Measurements from ENCODE around the gene LRRC41. TPM values are rescaled to one million over a fixed set of nuclear protein-coding genes. Genes with fewer than 3 reads are reported as not detected.

Gene LRRC41
- total and polyA plus RNA-seq, 4 donors, result 21.6 to 63.0 (median 50.3) TPM

DNA sequence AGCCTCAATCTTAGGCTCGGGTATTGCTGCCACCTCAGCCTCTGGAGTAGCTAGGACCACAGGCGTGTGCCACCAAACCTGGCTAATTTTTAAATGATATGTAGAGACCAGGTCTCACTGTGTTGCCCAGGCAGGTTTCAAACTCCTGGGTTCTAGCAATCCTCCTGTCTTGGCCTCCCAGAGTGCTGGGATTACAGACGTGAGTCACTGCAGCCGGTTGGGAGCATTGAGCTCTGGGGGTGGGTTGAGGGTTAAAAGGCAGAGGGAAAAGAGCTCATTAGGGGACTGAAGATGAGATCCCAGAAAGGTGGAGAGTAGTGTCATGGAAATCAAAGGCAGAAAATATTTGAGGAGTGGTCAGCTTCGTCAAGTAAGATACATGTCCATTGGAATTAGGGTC, 48.7 kb downstream of the LRRC41 start:
- Histone ChIP-seq H3K27ac (ENCODE audit: low read depth in 1 of 2, low read length in 1 of 2) (no peak overlapping the region), H3K36me3 (ENCODE audit: control insufficient read depth in 4 of 4, insufficient read depth in 4 of 4, low read length in 4 of 4) (peaks cover 0 to 3% (median 1%) of the 10 kb centered on the region in 4 donors), H3K9ac (ENCODE audit: insufficient read depth in 1 of 2, low read length in 2 of 2) (no peak overlapping the region), H3K27me3 (ENCODE audit: control insufficient read depth in 3 of 3, insufficient read depth in 3 of 3, low read length in 2 of 3) (no peaks in the 10 kb centered on the region), H3K4me3 (no peak overlapping the region), H3K4me1 (ENCODE audit: control insufficient read depth in 5 of 5, insufficient read depth in 5 of 5, low read length in 5 of 5) (no peaks in the 10 kb centered on the region), H3K9me3 (ENCODE audit: control insufficient read depth in 4 of 4, insufficient read depth in 3 of 4, low read length in 3 of 4) (no peaks in the 10 kb centered on the region)
- DNase-seq (no peak), ATAC-seq (ENCODE audit: insufficient read depth, low FRiP score) (no peak)
- TF ChIP-seq, protein P1, sequence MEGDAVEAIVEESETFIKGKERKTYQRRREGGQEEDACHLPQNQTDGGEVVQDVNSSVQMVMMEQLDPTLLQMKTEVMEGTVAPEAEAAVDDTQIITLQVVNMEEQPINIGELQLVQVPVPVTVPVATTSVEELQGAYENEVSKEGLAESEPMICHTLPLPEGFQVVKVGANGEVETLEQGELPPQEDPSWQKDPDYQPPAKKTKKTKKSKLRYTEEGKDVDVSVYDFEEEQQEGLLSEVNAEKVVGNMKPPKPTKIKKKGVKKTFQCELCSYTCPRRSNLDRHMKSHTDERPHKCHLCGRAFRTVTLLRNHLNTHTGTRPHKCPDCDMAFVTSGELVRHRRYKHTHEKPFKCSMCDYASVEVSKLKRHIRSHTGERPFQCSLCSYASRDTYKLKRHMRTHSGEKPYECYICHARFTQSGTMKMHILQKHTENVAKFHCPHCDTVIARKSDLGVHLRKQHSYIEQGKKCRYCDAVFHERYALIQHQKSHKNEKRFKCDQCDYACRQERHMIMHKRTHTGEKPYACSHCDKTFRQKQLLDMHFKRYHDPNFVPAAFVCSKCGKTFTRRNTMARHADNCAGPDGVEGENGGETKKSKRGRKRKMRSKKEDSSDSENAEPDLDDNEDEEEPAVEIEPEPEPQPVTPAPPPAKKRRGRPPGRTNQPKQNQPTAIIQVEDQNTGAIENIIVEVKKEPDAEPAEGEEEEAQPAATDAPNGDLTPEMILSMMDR (IDR thresholded peaks at IDR 0.05; ENCODE audit: control extremely low read depth, extremely low read depth), result no peak
- 96 to 98% methylated on average over 5 of the region's 5 CpGs for WGBS, 2 donors

DNA sequence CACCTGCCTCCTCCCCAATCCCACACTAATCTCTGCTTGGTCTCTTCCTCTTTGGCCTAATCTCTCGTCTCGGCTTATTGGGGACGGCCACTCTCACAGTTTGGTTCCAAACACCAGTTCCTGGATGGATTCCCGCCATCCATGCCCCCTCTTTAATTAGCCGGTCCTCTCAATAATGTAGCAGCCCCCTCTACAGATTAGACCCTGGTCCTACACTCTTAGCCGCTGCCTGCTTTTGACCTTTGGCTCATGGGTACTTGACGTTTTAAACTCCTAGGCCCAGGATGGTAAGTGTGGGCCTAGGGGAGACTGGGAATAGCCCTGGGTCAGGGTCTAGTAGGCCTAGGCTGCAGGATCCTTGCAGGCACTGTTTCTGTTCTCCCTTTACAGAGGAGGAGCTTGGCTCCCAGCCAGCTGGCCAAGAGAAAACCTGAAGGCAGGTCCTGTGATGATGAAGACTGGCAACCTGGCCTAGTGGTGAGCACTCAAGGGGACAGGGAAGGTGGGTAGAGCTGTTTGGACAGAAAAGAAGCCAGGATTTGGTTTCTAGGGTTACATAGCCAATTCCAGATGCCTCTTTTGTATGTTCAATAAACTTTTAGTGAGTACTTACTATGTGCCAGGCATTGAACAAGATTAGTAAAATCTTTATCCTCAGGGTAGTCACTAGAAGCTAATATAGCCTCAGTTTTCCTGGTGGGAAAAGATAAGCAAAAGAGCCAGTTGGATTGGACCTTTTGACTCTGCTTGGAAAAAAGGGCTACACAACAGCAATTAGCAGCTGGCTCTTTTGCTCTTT, 55.1 kb downstream of the LRRC41 start:
- no peaks in the 10 kb centered on the region for H3K9me3 ChIP-seq (ENCODE audit: control insufficient read depth in 4 of 4, insufficient read depth in 3 of 4, low read length in 3 of 4)
- H3K4me1 ChIP-seq (ENCODE audit: control insufficient read depth in 5 of 5, insufficient read depth in 5 of 5, low read length in 5 of 5), result peaks cover 0 to 17% (median 4%) of the 10 kb centered on the region in 5 donors
- TF ChIP-seq, protein P1 (IDR thresholded peaks at IDR 0.05; ENCODE audit: control extremely low read depth, extremely low read depth), result no peak
- ATAC-seq (ENCODE audit: insufficient read depth, low FRiP score), result no peak
- no peak overlapping the region for H3K27ac ChIP-seq (ENCODE audit: low read depth in 1 of 2, low read length in 1 of 2)
- no peak overlapping the region for H3K4me3 ChIP-seq
- DNase-seq, result peak; percentile 25 to 36 (median 34)
- no peaks in the 10 kb centered on the region for H3K27me3 ChIP-seq (ENCODE audit: control insufficient read depth in 3 of 3, insufficient read depth in 3 of 3, low read length in 2 of 3)
- whole genome bisulfite sequencing, 2 donors, result 5 to 6% methylated on average over 7 of the region's 7 CpGs
- H3K9ac ChIP-seq (ENCODE audit: insufficient read depth in 1 of 2, low read length in 2 of 2), result peak overlapping the region; percentile 26 to 47
- H3K36me3 ChIP-seq (ENCODE audit: control insufficient read depth in 4 of 4, insufficient read depth in 4 of 4, low read length in 4 of 4), result peaks cover 0 to 3% (median 0%) of the 10 kb centered on the region in 4 donors

DNA sequence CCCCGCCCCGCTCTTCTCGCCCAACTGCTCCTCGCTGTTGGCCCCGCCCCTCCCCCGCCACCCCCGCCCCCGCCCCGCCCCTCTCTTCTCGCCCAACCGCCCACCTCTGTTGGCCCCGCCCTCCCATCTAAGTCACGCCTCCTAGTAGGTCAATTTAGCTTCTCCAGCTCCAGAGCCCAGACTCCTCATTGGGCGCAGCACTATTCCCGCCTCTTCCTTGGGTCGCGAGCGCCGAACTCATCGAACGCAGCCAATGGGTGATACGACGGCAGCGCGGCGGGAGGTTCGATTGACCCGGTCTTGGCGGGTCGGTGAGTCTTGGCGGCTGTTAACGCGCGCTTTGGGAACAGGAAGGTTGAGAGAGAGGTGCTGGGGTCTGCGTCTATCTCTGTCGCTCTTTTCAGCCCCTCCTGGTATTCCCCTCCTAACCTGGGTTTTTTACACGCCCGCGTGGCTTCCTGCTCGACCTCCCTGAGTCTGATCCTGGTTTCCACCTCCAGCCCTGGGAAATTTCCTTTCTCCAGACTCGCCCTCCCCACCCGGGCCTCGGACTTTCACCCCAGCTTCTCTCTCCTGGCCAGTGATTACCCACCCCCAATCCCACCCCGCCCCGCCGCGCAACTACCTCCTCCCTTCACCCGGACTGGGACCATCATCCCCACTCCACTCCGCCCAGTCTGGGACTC, 55.8 kb downstream of the LRRC41 start, which contains the start of gene RAD54L:
Gene RAD54L (plus strand): TSS at position 328 of the 686 bp plus-strand sequence. CDS start 643 bp downstream, outside the sequence.
- TF ChIP-seq, protein P1 (IDR thresholded peaks at IDR 0.05; ENCODE audit: control extremely low read depth, extremely low read depth), result no peak
- Histone ChIP-seq H3K9ac (ENCODE audit: insufficient read depth in 1 of 2, low read length in 2 of 2) (peak within 1 kb of the TSS; percentile 77 to 91), H3K27me3 (ENCODE audit: control insufficient read depth in 3 of 3, insufficient read depth in 3 of 3, low read length in 2 of 3) (no peaks in the 10 kb centered on the region), H3K4me1 (ENCODE audit: control insufficient read depth in 5 of 5, insufficient read depth in 5 of 5, low read length in 5 of 5) (peaks cover 0 to 17% (median 4%) of the 10 kb centered on the region in 5 donors), H3K36me3 (ENCODE audit: control insufficient read depth in 4 of 4, insufficient read depth in 4 of 4, low read length in 4 of 4) (peaks cover 0 to 3% (median 0%) of the 10 kb centered on the region in 4 donors), H3K27ac (ENCODE audit: low read depth in 1 of 2, low read length in 1 of 2) (peak within 1 kb of the TSS; percentile 35 to 84), H3K9me3 (ENCODE audit: control insufficient read depth in 4 of 4, insufficient read depth in 3 of 4, low read length in 3 of 4) (no peaks in the 10 kb centered on the region), H3K4me3 (peak within 1 kb of the TSS; percentile 54)
- peak; percentile 98 to 99 (median 99) for DNase-seq
- ATAC-seq (ENCODE audit: insufficient read depth, low FRiP score), result peak; percentile 98
- WGBS, 2 donors, result 1 to 2% methylated on average over 38 to 48 of the region's 49 CpGs

All from lung (tissue), 12 donors.